Caki2 (cell line): ENCODE results near the gene EVI5L. TPM values are rescaled to one million over a fixed set of nuclear protein-coding genes. Genes with fewer than 3 reads are reported as not detected.

ENCODE experiments used
- DNase-seq: peaks from one replicate; pipeline ENCODE4 v3.0.0-alpha.2; 2015; ENCODE audit warnings: low read depth
- in situ Hi-C: cut with HindIII; loops from 2 replicates; pipeline ENCODE4 v1.10.0; 2016; ENCODE audit warnings: low sequenced_read_pairs, low pct_unique_long_range_greater_than_20kb, mixed read lengths
- total RNA-seq: library from RNA; depleted of rRNA; stranded (reverse); fragments of >200 nt; shearing (Covaris generic); gene quantifications from 2 replicates; pipeline ENCODE4 v1.2.3, GENCODE V29; 2014; ENCODE audit warnings: low replicate concordance; rRNA removed

The EVI5L gene
- total RNA-seq, 1 experiment from 2014 or later: 2.9 TPM

DNA sequence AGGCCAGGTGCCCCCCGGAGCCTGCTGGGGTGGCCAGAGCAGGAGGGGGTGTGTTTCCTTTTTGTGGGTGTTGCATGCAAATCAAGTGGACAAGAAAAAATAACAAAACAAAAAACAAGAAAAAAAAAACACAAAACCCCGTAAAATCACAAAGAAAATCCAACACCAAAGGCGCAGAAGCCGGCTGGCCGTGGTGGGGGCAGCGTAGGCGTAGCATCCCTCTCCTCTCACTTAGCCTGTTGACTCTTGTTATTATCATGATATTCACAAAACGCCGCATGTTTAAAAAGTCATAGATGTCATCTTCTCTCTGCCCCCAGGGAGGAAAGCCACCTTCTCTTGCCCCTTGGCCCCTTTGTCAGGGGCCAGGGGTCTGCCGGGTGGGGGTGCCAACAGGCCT is 83.6 kb downstream of the EVI5L start:
- no peak for DNase-seq
- in situ Hi-C loops: no loop called here

DNA sequence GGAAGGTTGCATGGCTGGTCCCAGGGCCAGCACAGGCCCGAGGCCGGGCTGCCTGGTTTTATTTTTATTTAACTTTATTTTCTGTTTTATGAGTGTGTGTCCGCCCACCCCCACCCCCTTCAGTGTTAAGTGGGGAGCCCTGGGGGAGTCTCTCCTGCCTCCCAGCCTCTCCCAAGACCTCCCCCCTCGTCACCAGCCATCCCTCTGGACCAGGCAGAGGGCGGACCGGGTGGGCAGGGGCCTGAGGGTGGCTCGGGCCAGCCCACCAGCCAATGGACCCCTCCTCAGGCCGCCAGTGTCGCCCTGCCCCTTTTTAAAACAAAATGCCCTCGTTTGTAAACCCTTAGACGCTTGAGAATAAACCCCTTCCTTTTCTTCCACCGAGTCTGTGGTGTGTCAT is 84.1 kb downstream of the EVI5L start:
- DNase-seq: no peak
- in situ Hi-C loops: no loop called here

Other genes starting within 250 kb of the EVI5L start
- gene CAMSAP3, start 234.4 kb upstream of the EVI5L start, total RNA-seq: 3.9 and 5.2 TPM in 2 replicates
- 29.7 and 79.6 TPM in 2 replicates for gene XAB2, start 200.7 kb upstream of the EVI5L start, total RNA-seq
- gene PET100, start 200.4 kb upstream of the EVI5L start, total RNA-seq: 42.7 and 45.1 TPM in 2 replicates
- not detected in 2 replicates for gene PCP2, start 196.5 kb upstream of the EVI5L start, total RNA-seq
- 7.1 and 14.5 TPM in 2 replicates for gene STXBP2, start 193.1 kb upstream of the EVI5L start, total RNA-seq
- gene RETN, start 161.2 kb upstream of the EVI5L start, total RNA-seq: not detected in 2 replicates
- not detected in 2 replicates for gene MCEMP1, start 153.1 kb upstream of the EVI5L start, total RNA-seq
- gene TRAPPC5, start 149.4 kb upstream of the EVI5L start, total RNA-seq: 83.3 and 104 TPM in 2 replicates
- gene FCER2, start 128.1 kb upstream of the EVI5L start, total RNA-seq: not detected in 2 replicates
- not detected in 2 replicates for gene CLEC4G, start 98.1 kb upstream of the EVI5L start, total RNA-seq
- not detected in 2 replicates for gene CD209, start 82.7 kb upstream of the EVI5L start, total RNA-seq
- gene CLEC4M, start 67.0 kb upstream of the EVI5L start, total RNA-seq: not detected in 2 replicates
- gene PRR36, start 44.2 kb downstream of the EVI5L start, total RNA-seq: 0.03 TPM in 1 of 2 replicates, not detected in the other
- 14.7 and 15.9 TPM in 2 replicates for gene LRRC8E, start 58.3 kb downstream of the EVI5L start, total RNA-seq
- gene MAP2K7, start 73.7 kb downstream of the EVI5L start, total RNA-seq: 5.0 and 8.6 TPM in 2 replicates
- gene TGFBR3L, start 84.6 kb downstream of the EVI5L start, total RNA-seq: not detected in 2 replicates
- gene SNAPC2, start 90.1 kb downstream of the EVI5L start, total RNA-seq: 18.8 and 19.2 TPM in 2 replicates
- gene CTXN1, start 95.9 kb downstream of the EVI5L start, total RNA-seq: 2.0 and 11.1 TPM in 2 replicates
- 19.4 and 58.8 TPM in 2 replicates for gene TIMM44, start 113.4 kb downstream of the EVI5L start, total RNA-seq
- 40.3 and 47.1 TPM in 2 replicates for gene ELAVL1, start 175.4 kb downstream of the EVI5L start, total RNA-seq
- not detected in 2 replicates for gene CCL25, start 222.5 kb downstream of the EVI5L start, total RNA-seq